Stimulated activated CD8-positive, alpha-beta memory T cell treated with anti-CD3 and anti-CD28 coated beads, Interleukin-15, amount 100 ng/mL, for 1 hour (primary cell): ENCODE data around the gene OSBPL10.

Experiments used
- DNase-seq: peaks from one replicate; pipeline ENCODE4 v3.0.0-alpha.2; 2020; ENCODE audit warnings: low read depth

OSBPL10 gene

DNA sequence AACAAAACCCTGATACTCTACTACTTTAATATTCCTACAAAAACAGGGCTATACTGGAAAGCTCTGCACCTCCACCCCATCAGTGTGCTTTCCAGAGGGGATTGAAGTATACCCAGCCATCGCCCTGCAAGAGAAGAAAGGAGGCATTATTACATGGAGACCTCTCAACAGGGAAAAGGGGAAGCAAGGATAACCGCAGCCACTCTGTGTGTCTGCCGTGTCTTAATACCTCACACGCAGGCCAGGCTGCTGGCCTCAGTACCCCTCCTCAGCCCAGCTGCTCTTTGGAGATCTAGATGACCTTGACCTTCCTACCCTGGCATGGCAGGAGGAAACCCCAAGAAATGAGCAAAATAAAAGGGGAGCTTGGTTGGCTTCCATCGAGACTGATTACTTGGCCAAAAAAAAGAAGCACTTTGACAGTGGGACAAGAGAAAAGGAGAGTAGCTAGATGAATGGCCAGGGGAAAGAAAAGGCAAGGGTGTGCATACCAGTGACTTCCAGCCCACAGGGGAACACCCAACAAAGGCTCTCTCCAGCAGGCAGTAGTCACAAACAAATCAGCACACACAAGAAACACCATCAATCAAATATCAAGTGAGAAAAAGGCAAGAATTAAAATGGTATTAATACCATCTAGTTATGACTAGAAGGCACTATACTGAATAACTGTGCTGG lies 318.9 kb downstream of the OSBPL10 start:
- DNase-seq: no peak

DNA sequence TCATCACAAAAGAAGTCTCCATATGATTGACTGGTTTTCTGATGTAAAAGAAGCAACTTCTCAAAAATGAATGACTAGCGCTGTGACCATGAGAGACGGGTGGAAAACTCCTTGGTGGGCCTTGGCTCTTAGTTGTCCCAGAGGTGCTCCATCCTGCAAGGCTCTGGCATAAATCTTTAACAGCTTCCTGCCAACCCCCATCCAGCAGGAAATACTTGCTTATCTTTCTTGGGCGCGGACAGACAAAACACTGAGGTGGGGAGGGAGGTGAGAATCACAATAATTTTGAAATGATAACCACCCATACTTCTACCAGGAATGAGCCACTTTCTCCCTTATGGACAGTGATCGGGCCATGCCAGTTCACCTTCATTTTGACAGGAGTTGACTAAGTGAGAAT lies 319.8 kb downstream of the OSBPL10 start:
- no peak for DNase-seq

DNA sequence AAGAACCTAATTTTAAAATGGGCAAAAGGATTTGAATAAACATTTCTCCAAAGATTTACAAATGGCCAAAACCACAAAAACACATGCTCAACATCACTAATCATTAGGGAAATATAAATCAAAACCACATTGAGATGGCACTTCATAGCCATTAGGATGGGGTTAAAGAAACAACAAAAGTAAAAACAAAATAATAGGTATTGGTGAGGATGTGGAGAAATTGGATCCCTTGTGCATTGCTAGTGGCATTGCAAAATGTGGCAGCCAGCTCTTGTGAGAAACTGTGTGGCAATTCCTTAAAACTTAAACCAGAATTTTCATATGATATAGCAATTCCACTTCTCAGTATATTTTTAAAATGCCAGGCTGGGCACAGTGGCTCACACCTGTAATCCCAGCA lies 321.8 kb downstream of the OSBPL10 start:
- DNase-seq: no peak

GRCh38 chr3:31654998-31655397 lies 326.1 kb downstream of the OSBPL10 start:
- no peak for DNase-seq

- DNase-seq: no peak
Observed at GRCh38 chr3:31653464-31653863, 327.6 kb downstream of the OSBPL10 start.

DNA sequence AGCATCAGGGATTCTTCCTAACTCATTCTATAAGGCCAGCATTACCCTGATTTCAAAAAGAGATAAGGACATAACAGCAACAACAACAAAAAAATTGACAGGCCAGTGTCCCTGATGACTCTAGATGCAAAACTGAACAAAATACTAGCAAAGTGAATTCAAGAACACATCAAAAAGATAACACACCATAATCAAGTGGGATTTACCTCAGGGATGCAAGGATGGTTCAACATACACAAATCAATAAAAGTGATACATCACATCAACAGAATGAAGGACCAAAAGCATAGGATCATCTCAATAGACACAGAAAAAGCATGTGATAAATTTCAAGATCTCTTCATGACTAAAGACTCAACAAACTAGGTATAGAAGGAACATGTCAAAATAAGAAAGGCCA lies 328.8 kb downstream of the OSBPL10 start:
- no peak for DNase-seq

GRCh38 chr3:31648286-31648968 lies 332.6 kb downstream of the OSBPL10 start:
- DNase-seq: no peak

- DNase-seq: no peak
Observed at GRCh38 chr3:31645256-31645655, 335.8 kb downstream of the OSBPL10 start.

DNA sequence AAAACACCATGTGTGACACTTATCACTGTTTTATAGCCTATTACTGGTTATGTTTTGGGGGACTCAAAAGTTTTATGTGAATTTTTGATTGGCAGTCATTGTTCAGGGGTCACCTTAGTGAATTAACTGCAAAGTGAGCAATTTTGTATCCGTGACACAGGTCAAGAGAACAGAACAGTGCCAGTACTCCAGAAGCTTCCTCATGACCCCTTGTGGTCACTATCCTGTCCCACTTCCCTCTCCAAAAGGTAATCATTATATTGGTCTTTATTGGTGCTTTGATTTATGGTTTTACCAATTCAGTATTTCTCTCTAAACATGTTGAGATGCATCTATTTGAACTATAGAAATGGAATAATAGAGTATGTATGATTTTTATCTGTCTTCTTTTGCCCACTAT lies 341.2 kb downstream of the OSBPL10 start:
- DNase-seq: no peak

DNA sequence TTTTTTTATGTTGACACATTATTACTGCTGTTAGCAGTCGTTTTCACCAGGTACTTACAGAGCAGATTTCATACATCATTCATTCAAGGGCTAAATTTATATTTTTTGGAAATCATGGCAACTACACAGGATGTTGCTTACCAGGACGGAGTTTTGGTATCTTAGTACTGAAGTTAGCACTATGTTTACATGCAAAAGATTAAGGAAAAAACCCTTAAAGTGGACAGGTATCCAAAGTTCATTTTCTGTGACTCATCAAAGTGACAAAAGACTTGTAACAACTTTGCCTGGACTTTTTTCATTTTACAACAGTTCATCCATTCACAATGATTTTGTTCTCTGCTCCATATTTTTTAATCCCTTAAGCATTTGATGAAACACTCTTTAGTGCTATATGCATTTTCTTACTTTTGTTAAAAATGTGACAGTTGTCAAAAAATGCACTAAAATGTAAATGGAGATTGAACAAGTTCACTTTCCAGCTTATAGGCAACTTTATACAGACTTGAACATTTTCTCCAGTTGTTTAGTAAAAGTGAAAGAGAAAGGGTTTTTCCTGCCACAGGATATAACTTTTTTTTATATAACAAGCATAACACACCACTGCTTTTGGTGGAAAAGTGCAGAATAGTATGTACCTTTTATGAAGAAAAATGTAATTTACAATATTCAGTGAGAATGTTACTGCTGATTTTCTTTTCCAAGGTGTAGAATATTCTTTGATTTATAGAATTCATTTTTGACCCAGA lies 344.2 kb downstream of the OSBPL10 start:
- DNase-seq: no peak

- no peak for DNase-seq
Observed at GRCh38 chr3:31636049-31636448, 345.0 kb downstream of the OSBPL10 start.

DNA sequence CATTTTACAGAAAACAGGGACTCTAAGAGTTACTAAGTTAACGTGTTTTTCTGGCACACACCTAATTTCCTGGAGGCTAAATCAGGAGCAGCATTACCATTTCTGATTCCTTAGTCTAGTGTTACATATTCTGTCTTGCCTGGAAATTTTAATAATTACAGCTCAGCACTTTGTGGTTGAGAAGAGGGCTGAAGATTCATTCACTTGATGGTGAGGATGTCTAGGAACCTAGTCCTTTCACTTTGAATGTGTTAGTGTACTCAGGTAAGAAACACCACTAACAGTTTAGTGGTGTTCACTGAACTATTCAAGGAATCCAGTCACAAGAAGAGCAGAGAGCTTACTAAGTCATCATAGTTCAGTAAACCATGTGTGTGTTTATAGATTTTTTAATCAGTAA lies 345.5 kb downstream of the OSBPL10 start:
- DNase-seq: no peak

- no peak for DNase-seq
Observed at GRCh38 chr3:31634476-31634875, 346.6 kb downstream of the OSBPL10 start.

GRCh38 chr3:31629054-31629453 lies 352.0 kb downstream of the OSBPL10 start:
- no peak for DNase-seq

DNA sequence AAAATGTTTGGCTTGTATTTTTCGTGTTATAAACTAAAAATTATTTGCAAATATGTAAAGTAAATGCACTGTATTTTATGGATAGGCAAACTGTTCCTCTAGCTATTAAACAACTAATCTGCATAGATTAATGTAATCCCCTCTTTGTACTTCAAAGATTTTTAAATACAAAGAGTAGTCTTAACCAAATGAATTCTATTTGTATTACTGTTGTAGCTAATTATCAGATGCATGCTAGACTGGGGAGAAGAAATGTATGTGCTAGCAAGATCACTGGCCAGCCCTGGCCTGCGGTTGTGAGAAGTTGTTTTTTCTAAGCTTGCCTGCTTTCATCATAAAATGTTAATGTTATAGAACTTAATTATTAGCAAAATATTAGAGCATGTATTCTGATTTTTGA lies 355.7 kb downstream of the OSBPL10 start:
- no peak for DNase-seq

- no peak for DNase-seq
Observed at GRCh38 chr3:31624083-31624709, 356.9 kb downstream of the OSBPL10 start.

- no peak for DNase-seq
Observed at GRCh38 chr3:31622636-31623288, 358.3 kb downstream of the OSBPL10 start.

DNA sequence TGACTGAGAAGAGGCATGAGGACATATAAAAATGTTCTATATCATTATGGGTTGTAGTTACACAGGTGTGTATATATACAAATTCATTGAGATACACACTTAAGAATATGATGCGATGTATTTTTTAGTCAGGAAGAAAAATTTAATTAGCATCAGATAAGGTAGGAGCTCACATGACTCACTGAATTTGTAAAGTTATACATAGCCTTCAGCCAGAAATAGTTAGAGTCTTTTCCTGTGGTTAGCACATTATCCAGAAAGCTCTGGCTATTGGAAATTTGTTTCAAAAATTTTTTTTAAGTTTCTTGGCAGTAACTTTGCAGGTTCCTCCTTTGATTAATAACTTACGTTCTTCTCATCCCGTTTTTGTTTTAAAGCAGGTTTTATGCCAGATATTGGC lies 359.7 kb downstream of the OSBPL10 start:
- no peak for DNase-seq

GRCh38 chr3:31620656-31621055 lies 360.4 kb downstream of the OSBPL10 start:
- no peak for DNase-seq

DNA sequence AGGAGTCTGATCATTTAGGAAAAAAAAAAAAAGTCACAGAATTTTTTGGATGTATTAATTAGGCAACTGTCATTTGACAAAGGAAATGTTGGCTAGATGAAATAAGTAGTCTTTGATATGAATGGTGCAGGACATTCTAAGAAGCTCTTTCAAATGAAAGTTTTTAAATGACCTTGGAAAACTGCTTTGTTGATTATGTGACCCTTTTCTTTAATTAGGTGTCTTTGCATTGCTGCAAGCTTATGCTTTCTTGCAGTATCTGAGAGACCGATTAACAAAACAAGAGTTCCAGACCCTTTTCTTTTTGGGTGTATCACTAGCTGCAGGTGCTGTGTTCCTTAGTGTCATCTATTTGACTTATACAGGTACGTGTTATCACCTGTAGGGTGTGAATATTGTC lies 364.4 kb downstream of the OSBPL10 start:
- DNase-seq: no peak

GRCh38 chr3:31615071-31615875 lies 365.8 kb downstream of the OSBPL10 start:
- DNase-seq: no peak
